Measurements from ENCODE around the gene PASK. TPM values are rescaled to one million over a fixed set of nuclear protein-coding genes. Genes with fewer than 3 reads are reported as not detected.

The PASK gene
- total and polyA plus RNA-seq, 2 of the 4 experiments (the other 2 are of a cell fraction): 4.1 TPM

DNA sequence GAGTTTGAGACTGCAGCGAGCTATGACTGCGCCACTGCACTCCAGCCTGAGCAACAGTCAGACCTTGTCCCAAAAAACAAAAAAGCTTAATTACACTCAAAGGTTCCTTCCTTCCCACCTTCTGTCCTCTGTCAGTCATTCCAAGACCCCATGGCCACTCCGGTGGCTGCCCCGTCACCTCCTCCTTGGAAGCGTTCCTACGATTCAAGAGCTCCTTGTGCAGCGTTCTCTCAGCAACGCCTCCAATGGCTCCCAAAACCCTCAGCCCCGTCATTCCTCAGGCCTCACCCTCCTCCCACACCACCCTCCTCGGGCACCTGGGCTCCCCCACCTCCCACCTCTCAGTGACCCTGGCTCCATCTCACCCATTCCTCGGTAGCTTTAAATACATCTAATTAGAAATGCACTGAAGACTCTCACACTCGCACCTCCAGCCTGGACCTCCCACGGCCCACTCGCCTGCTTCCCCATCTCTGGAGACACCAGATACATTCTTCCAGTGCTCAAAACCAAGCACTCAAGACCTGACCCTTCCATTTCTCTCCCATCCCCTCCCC, 8.0 kb downstream of the PASK start:
- WGBS, 2 experiments (ENCODE audit: extremely low coverage in 2 of 2, insufficient read length in 1 of 2): 96% methylated on average over 11 of the region's 14 CpGs; no CpG with 5 or more reads in 1 of the 2 experiments
- no peaks in the 10 kb centered on the region for H3K4me1 ChIP-seq (ENCODE audit: control insufficient read depth, insufficient read depth, low read length)
- no peak overlapping the region for H2BK5ac ChIP-seq (ENCODE audit: low read depth, low read length, poor library complexity, severe bottlenecking)
- H2BK15ac ChIP-seq (ENCODE audit: low read depth, low read length): no peak overlapping the region
- H4K8ac ChIP-seq (ENCODE audit: low read depth in 2 of 2, low read length in 2 of 2): no peak overlapping the region
- no peak overlapping the region for H4K91ac ChIP-seq (ENCODE audit: insufficient read depth, low read depth, low read length)
- H3K56ac ChIP-seq (ENCODE audit: extremely low read depth, insufficient read depth, low read length): no peak overlapping the region
- H4K5ac ChIP-seq (ENCODE audit: low read depth, low read length): no peak overlapping the region
- no peak overlapping the region for H2BK120ac ChIP-seq (ENCODE audit: low read depth, low read length)
- H3K9me3 ChIP-seq (ENCODE audit: control insufficient read depth, insufficient read depth, low read length): no peaks in the 10 kb centered on the region
- H3K18ac ChIP-seq (ENCODE audit: low read depth, low read length): no peak overlapping the region
- no peak overlapping the region for H3K14ac ChIP-seq (replicated peaks; ENCODE audit: low read depth, low read length)
- intact Hi-C loops (cut with micrococcal nuclease): no loop called here
- ATAC-seq (ENCODE audit: low read depth) (no peak), DNase-seq (no peak)
- no peak overlapping the region for H3K4me2 ChIP-seq (ENCODE audit: low read depth, low read length)
- no peaks in the 10 kb centered on the region for H4K20me1 ChIP-seq (ENCODE audit: insufficient read depth, low read length)
- POLR2A ChIA-PET (ENCODE audit: unreplicated experiment): no interaction called here
- no peaks in the 10 kb centered on the region for H3K27me3 ChIP-seq (ENCODE audit: control insufficient read depth, insufficient read depth, low read length)
- no peak overlapping the region for H2AFZ ChIP-seq (replicated peaks; ENCODE audit: low read length, poor library complexity)
- no peak overlapping the region for H2AK9ac ChIP-seq (replicated peaks; ENCODE audit: low read depth, low read length, poor library complexity)
- H3K36me3 ChIP-seq (ENCODE audit: control insufficient read depth, insufficient read depth, low read length): peaks cover 3% of the 10 kb centered on the region; the same call in 1 of the 2 replicates
- no peak overlapping the region for H2BK20ac ChIP-seq (ENCODE audit: low read depth, low read length)
- dilution Hi-C loops (cut with HindIII; ENCODE audit: low sequenced_read_pairs, unreplicated experiment): no loop called here
- TF ChIP-seq MAZ (IDR thresholded peaks at IDR 0.05; ENCODE audit: borderline replicate concordance, low read depth, low read length) (no peak), FOS (IDR thresholded peaks at IDR 0.05; ENCODE audit: low read depth, low read length) (no peak), RAD21 (IDR thresholded peaks at IDR 0.05; ENCODE audit: low read length) (no peak), SMC3 (IDR thresholded peaks at IDR 0.05; ENCODE audit: low read depth, low read length) (no peak), BHLHE40 (IDR thresholded peaks at IDR 0.05; ENCODE audit: low read depth, low read length) (no peak), POLR2A (IDR thresholded peaks at IDR 0.05; ENCODE audit: low read depth, low read length) (no peak), MAFK (IDR thresholded peaks at IDR 0.05; ENCODE audit: low read depth, low read length) (no peak), NFE2L2 (IDR thresholded peaks at IDR 0.05; ENCODE audit: low read depth, low read length) (no peak), MXI1 (IDR thresholded peaks at IDR 0.05; ENCODE audit: borderline replicate concordance, low read depth, low read length) (no peak), RCOR1 (IDR thresholded peaks at IDR 0.05; ENCODE audit: insufficient replicate concordance, low read length) (no peak), RFX5 (IDR thresholded peaks at IDR 0.05; ENCODE audit: low read depth, low read length) (no peak), CEBPB (IDR thresholded peaks at IDR 0.05; ENCODE audit: low read depth, low read length) (no peak), CHD1 (IDR thresholded peaks at IDR 0.05; ENCODE audit: low read depth, low read length) (no peak)
- TF ChIP-seq, protein P1, sequence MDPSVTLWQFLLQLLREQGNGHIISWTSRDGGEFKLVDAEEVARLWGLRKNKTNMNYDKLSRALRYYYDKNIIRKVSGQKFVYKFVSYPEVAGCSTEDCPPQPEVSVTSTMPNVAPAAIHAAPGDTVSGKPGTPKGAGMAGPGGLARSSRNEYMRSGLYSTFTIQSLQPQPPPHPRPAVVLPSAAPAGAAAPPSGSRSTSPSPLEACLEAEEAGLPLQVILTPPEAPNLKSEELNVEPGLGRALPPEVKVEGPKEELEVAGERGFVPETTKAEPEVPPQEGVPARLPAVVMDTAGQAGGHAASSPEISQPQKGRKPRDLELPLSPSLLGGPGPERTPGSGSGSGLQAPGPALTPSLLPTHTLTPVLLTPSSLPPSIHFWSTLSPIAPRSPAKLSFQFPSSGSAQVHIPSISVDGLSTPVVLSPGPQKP (IDR thresholded peaks at IDR 0.05; ENCODE audit: borderline replicate concordance, low read depth, low read length): no peak
- TF ChIP-seq, protein P2, sequence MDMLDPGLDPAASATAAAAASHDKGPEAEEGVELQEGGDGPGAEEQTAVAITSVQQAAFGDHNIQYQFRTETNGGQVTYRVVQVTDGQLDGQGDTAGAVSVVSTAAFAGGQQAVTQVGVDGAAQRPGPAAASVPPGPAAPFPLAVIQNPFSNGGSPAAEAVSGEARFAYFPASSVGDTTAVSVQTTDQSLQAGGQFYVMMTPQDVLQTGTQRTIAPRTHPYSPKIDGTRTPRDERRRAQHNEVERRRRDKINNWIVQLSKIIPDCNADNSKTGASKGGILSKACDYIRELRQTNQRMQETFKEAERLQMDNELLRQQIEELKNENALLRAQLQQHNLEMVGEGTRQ (IDR thresholded peaks at IDR 0.05; ENCODE audit: low read depth, low read length): no peak
- H3K27ac ChIP-seq (ENCODE audit: insufficient read depth, low read length): no peak overlapping the region
- in situ Hi-C loops (cut with MboI; ENCODE audit: low sequenced_read_pairs): no loop called here
- CTCF ChIA-PET: no interaction called here
- peaks cover 0 to 2% of the 10 kb centered on the region in 2 experiments; a peak in 1 of 4 replicates for H3K79me1 ChIP-seq (ENCODE audit: low read depth in 1 of 2, low read length in 2 of 2)
- H3K4ac ChIP-seq (ENCODE audit: low read depth, low read length): no peak overlapping the region
- H3K9ac ChIP-seq (ENCODE audit: low read depth, low read length): no peak overlapping the region
- no TSS peak for BruUV-seq (replicated peaks)
- H3K4me3 ChIP-seq (ENCODE audit: insufficient read depth, low read depth, low read length): no peak overlapping the region
- H2AK5ac ChIP-seq (ENCODE audit: low read depth, low read length): no peak overlapping the region
- no peak overlapping the region for H3K23ac ChIP-seq (ENCODE audit: low read depth, low read length)
- H3K9me1 ChIP-seq (ENCODE audit: insufficient read depth, low read length): no peaks in the 10 kb centered on the region

Data from IMR-90 (cell line).